HG02798 (cell line): ENCODE results near the gene RNU1-1.
"Not testable (repeated sequence)": the region's sequence is repeated elsewhere in the genome, so short reads cannot be mapped to it uniquely, and the experiment has no call there.

ENCODE experiments used
- ATAC-seq: cut with Tn5 transposase; IDR thresholded peaks from one replicate; pipeline ENCODE4 v1.9.1; 2021; ENCODE audit warnings: mild to moderate bottlenecking; ENCODE audit not compliant: unreplicated experiment, poor library complexity

The RNU1-1 gene

GRCh38 chr1:16498047-16498446, 16.0 kb downstream of the RNU1-1 start:
- ATAC-seq, result not testable (repeated sequence)

- not testable (repeated sequence) for ATAC-seq
These were observed 16.6 kb downstream of the RNU1-1 start for GRCh38 chr1:16497474-16497904.

- not testable (repeated sequence) for ATAC-seq
These were observed 20.4 kb downstream of the RNU1-1 start for GRCh38 chr1:16493731-16494130.

GRCh38 chr1:16492937-16493336, 21.1 kb downstream of the RNU1-1 start:
- ATAC-seq, result not testable (repeated sequence)

- no peak for ATAC-seq
These were observed 22.9 kb downstream of the RNU1-1 start for GRCh38 chr1:16491056-16491675.

GRCh38 chr1:16489195-16489880, 24.7 kb downstream of the RNU1-1 start:
- not testable (repeated sequence) for ATAC-seq

- not testable (repeated sequence) for ATAC-seq
These were observed 27.1 kb downstream of the RNU1-1 start for GRCh38 chr1:16487011-16487410.

GRCh38 chr1:16486316-16486715, 27.8 kb downstream of the RNU1-1 start:
- ATAC-seq, result not testable (repeated sequence)

DNA sequence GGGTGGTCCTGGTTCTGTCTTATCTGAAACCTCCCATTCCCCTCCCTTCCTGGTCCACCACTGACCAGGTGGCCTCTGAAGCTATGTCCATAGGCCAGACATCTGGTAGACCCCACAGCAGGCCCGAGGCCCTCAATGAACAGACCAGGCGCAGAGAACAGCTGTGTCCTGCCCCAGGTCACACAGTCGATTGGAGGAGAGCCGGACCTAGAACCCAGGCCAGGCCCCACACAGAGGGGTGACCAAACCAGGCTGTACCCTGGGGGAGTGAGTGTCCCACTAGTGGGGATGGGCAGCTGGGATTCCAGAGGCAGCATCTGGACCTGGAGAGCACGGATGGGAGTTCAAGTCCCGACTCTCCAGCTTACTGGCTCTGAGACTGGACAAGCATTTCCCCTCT, 29.2 kb downstream of the RNU1-1 start:
- ATAC-seq, result no peak

DNA sequence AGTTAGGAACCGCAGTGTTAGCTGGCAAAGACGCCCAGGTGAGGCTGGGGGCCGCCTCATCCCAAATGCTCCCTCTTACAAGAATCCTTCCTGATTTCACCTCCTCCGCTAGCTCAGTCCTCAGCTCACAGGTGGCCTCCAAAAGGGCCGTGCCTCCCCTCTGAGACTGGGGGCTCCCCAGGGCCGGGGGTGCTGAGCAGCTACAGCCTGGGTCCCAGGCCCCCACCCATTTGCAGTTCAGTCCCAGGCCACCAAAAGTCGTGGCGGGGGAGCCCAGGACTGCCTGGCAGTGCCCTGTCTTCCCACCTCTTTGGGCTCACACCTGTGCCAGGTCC, 29.6 kb downstream of the RNU1-1 start:
- ATAC-seq, result no peak

DNA sequence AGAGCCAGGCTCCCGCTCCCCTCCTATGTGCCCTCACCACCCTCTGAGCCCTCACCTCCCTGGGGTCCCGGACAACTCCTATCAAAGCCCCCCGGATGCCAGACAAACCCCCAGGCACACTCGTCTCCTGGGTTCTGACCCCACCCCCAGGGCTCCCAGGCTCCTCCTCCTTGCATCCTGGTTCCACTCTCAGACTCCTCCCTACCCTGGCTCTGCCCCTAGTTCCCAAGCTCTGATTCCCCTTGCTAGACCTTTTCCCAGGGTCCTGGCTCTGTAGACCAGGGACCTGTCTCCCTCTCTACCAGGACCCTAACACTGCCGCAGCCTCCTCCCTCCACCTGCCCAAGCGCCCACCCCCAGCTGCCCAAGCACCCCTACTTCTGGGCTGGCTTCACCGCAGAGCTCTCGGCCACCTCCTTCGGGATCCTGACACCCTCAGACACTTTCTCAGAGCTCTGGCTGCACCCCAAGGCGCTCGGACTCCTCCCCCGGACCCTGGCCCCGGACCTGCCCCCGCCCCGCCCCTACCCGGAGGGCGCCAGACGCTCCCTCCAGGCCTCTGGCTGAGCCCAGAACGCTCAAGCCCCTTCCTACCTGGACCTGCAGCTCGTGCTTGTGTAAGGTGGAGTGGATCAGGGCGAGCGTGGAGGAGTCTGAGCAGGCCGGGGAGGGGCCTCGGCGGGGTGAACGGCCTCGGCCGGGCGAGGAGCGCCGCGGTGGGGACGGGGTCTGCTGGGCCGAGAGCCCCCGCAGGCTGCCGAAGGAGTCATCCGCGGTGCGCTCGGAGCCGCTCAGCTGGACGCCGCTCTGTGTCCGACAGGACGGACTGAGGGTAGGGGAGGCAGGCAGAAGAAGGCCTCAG, 30.2 kb downstream of the RNU1-1 start:
- not testable (repeated sequence) for ATAC-seq

DNA sequence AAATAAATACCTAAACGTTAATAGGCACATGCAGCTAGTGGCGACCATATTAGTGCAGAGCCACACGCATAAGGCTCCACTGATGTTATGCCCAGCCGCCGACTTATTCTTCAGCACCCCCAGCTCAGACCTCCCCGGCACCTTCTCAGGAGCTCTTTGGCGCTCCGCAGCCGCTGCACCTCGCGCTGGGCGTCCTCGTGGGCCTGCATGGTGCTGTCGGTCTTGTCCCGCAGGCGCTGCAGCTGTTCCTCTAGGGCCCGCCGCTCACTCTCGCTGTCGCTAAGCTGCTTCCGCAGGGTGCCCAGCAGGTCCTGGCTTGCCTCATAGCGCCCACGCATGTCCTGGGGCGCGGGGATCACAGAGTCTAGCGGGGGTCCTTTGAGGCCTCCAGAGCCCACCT, 30.9 kb downstream of the RNU1-1 start:
- ATAC-seq, result not testable (repeated sequence)

- ATAC-seq, result no peak
These were observed 36.0 kb downstream of the RNU1-1 start for GRCh38 chr1:16478091-16478490.

GRCh38 chr1:16475771-16476770, 38.0 kb downstream of the RNU1-1 start:
- not testable (repeated sequence) for ATAC-seq

DNA sequence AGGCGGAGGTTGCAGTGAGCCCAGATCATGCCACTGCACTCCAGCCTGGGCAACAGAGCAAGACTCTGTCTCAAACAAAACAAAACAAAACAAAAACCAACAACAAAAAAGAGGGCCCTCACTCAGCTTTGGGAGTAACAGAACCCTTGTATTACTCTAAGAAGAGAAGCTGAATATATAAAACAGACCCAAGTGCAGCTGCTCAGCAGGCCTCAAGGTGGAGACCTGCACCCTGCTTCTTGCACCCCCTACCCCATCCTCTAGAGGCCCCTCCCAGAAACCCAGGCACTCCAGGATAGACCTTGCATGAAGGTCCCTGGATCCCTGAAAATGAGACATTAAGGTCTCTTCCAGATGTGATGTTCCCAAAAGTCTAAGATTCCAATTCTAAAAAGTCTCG, 39.2 kb downstream of the RNU1-1 start:
- ATAC-seq, result not testable (repeated sequence)

- no peak for ATAC-seq
These were observed 39.8 kb downstream of the RNU1-1 start for GRCh38 chr1:16474166-16474800.

DNA sequence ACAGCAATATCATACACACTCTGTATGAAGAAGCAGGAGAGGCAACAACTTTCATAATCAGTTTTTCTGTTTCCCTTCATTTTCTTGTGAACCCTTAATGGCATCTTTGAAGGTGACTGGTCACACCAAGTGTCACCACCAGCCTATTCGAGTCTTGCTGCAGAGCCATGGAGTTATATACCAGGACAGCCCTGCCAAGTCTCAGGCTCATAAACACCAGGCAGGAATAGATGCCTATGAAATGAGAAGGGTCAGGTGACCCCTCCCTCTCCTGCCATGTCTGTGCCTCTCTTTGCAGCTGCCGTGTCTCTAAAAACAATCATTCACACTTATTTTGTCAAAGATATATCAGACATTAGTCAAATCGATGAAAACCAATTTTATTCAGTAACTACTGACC, 45.5 kb downstream of the RNU1-1 start:
- no peak for ATAC-seq

GRCh38 chr1:16464917-16465625, 49.0 kb downstream of the RNU1-1 start:
- ATAC-seq, result no peak
